ENCODE results near the gene ANKRD52. TPM values are rescaled to one million over a fixed set of nuclear protein-coding genes. Genes with fewer than 3 reads are reported as not detected.

ANKRD52 gene
- total RNA-seq, 4 donors from 2014 or later = 14.6 to 42.4 (median 23.9) TPM

GRCh38 chr12:56221232-56221756 lies 36.9 kb downstream of the ANKRD52 start:
- Histone ChIP-seq H3K27me3 (no peaks in the 10 kb centered on the region), H3K36me3 (peaks cover 0 to 23% (median 0%) of the 10 kb centered on the region in 3 donors), H3K4me3 (peak overlapping the region; percentile 69 to 95 (median 82)), H3K27ac (peak overlapping the region; percentile 90 to 99 (median 96)), H3K4me1 (peaks cover 0 to 56% (median 31%) of the 10 kb centered on the region in 4 donors), H3K9me3 (no peaks in the 10 kb centered on the region)
- peak in 1 of 2 donors; percentile 37 for DNase-seq (ENCODE audit: low spot score in 2 of 2)
- WGBS, 2 donors = 0 to 1% methylated on average over 21 of the region's 21 CpGs
- TF ChIP-seq CTCF (IDR thresholded peaks at IDR 0.05) = no peak

GRCh38 chr12:56220611-56221231 lies 37.5 kb downstream of the ANKRD52 start:
- TF ChIP-seq POLR2A (IDR thresholded peaks at IDR 0.05) (no peak), CTCF (IDR thresholded peaks at IDR 0.05) (no peak), EP300 (IDR thresholded peaks at IDR 0.05) (no peak)
- DNase-seq (ENCODE audit: low spot score in 2 of 2) = no peak
- Histone ChIP-seq H3K4me1 (peaks cover 0 to 56% (median 31%) of the 10 kb centered on the region in 4 donors), H3K27ac (peak overlapping the region; percentile 90 to 99 (median 96)), H3K36me3 (peaks cover 0 to 23% (median 0%) of the 10 kb centered on the region in 3 donors), H3K27me3 (no peaks in the 10 kb centered on the region), H3K4me3 (peak overlapping the region; percentile 69 to 95 (median 82)), H3K9me3 (no peaks in the 10 kb centered on the region)
- 7 to 10% methylated on average over 10 of the region's 10 CpGs for WGBS, 2 donors

- H3K27ac ChIP-seq = peak overlapping the region in 3 of 4 donors; percentile 90 to 99 (median 99)
- H3K4me3 ChIP-seq = no peak overlapping the region
- H3K4me1 ChIP-seq = peaks cover 0 to 53% (median 28%) of the 10 kb centered on the region in 4 donors
- no peak for TF ChIP-seq EP300 (IDR thresholded peaks at IDR 0.05)
- no peak for TF ChIP-seq CTCF (IDR thresholded peaks at IDR 0.05)
- no peak for TF ChIP-seq POLR2A (IDR thresholded peaks at IDR 0.05)
- peaks cover 2 to 30% (median 2%) of the 10 kb centered on the region in 3 donors for H3K36me3 ChIP-seq
- no peaks in the 10 kb centered on the region for H3K27me3 ChIP-seq
- DNase-seq (ENCODE audit: low spot score in 2 of 2) = no peak
- no peaks in the 10 kb centered on the region for H3K9me3 ChIP-seq
- 82 to 84% methylated on average over 9 of the region's 9 CpGs for WGBS, 2 donors
Measured at GRCh38 chr12:56219840-56220239, 38.3 kb downstream of the ANKRD52 start.

- Histone ChIP-seq H3K4me1 (peaks cover 0 to 35% (median 13%) of the 10 kb centered on the region in 4 donors), H3K36me3 (peaks cover 6 to 63% (median 22%) of the 10 kb centered on the region in 3 donors), H3K4me3 (no peak overlapping the region), H3K27ac (no peak overlapping the region), H3K27me3 (no peaks in the 10 kb centered on the region), H3K9me3 (no peaks in the 10 kb centered on the region)
- WGBS, 2 donors = 75 to 77% methylated on average over 3 of the region's 3 CpGs
- TF ChIP-seq EP300 (IDR thresholded peaks at IDR 0.05) = no peak
- TF ChIP-seq POLR2A (IDR thresholded peaks at IDR 0.05) = no peak
- TF ChIP-seq CTCF (IDR thresholded peaks at IDR 0.05) = no peak
- DNase-seq (ENCODE audit: low spot score in 2 of 2) = no peak
Measured at GRCh38 chr12:56216461-56216860, 41.7 kb downstream of the ANKRD52 start.

- DNase-seq (ENCODE audit: low spot score in 2 of 2) = no peak
- H3K4me1 ChIP-seq = peaks cover 0 to 12% (median 0%) of the 10 kb centered on the region in 4 donors
- peaks cover 6 to 89% (median 36%) of the 10 kb centered on the region in 3 donors for H3K36me3 ChIP-seq
- 90 to 94% methylated on average over 5 of the region's 5 CpGs for WGBS, 2 donors
- H3K27ac ChIP-seq = no peak overlapping the region
- H3K27me3 ChIP-seq = no peaks in the 10 kb centered on the region
- TF ChIP-seq CTCF (IDR thresholded peaks at IDR 0.05) = no peak
- TF ChIP-seq EP300 (IDR thresholded peaks at IDR 0.05) = no peak
- no peak for TF ChIP-seq POLR2A (IDR thresholded peaks at IDR 0.05)
- H3K9me3 ChIP-seq = no peaks in the 10 kb centered on the region
- no peak overlapping the region for H3K4me3 ChIP-seq
Measured at GRCh38 chr12:56213878-56214277, 44.3 kb downstream of the ANKRD52 start.
